Activated naive CD4-positive, alpha-beta T cell treated with anti-CD3 and anti-CD28 coated beads, Interleukin-2, amount 50 U/mL, for 16 hours (primary cell): ENCODE results near the gene NFILZ.
"Not testable (repeated sequence)": the region's sequence is repeated elsewhere in the genome, so short reads cannot be mapped to it uniquely, and the experiment has no call there.

Experiments used
- DNase-seq: peaks from one replicate; pipeline ENCODE4 v3.0.0-alpha.2; 2020

The NFILZ gene

GRCh38 chr19:8611877-8612806 is 18.3 kb upstream of the NFILZ start:
- no peak for DNase-seq

DNA sequence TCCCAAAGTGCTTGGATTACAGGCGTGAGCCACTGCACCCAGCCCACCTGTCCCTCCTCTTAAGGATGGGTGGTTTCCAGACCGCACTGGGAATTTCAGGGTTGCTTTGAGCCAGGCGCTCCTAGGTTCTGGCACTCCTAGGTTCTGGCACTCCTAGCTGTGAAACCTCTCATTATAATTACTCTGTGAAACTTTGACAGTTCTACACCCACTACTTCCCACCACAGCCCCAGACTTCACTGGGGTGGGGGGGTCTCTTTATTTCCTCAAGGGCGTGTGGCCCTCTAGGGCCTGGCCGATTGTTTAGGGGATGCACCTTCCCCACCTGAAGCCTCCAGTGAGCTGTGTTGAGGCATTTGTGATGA is 17.6 kb upstream of the NFILZ start:
- no peak for DNase-seq

DNA sequence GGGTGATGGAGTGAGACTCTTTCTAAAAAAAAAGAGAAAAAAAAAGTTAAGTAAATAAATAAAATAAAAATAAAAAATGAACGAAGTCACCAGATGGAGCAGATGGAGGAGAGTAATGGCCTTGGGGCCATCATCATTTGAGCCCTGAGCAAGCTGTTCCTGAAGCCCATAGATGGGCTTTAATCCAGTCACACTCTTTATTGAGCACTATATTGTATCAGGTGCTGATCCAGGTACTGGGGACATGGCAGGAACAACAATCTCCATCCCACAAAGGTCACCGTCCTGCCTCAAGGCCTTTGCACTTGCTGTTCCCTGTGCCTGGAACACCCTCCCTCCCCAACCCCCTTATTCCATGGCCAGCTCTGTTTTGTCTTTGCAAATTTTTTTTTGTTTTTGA is 16.0 kb upstream of the NFILZ start:
- DNase-seq: no peak

- no peak for DNase-seq
These were observed 15.4 kb upstream of the NFILZ start for GRCh38 chr19:8615024-8615423.

- peak; percentile 56 for DNase-seq
These were observed 14.4 kb upstream of the NFILZ start for GRCh38 chr19:8615813-8616596.

- no peak for DNase-seq
These were observed 13.6 kb upstream of the NFILZ start for GRCh38 chr19:8616861-8617260.

DNA sequence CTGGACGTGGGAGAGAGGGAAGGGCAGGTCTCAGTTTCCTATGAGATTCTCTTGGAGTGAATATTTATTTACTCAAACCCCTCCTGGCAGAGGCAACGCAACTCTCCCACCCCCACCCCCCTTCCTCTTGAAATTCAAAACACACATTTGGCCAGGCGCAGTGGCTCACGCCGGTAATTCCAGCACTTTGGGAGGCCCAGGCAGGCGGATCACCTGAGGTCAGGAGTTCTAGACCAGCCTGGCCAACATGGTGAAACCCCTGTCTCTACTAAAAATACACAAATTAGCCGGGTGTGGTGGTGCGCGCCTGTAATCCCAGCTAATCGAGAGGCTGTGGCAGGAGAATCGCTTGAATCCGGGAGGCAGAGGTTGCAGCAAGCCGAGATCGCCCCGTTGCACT is 13.1 kb upstream of the NFILZ start:
- not testable (repeated sequence) for DNase-seq

DNA sequence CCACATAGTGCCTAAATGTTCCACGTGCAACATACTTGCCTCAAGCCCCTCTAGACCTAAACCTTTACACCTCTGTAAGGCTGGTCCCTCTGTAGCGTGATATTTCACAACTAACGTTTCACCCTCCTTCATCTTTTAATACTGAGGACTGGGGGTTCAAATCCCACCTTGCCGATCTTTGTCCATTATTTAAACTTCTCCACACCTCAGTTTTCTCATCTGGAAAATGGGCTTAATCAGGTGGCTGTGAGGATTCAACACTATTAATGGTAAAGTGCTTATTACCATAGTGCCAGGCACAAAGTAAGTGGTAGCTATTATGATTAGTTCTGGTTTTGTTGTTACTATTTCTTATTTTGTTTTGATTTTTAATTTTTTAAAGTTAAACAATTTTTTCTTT is 12.4 kb upstream of the NFILZ start:
- DNase-seq: no peak

- no peak for DNase-seq
These were observed 11.7 kb upstream of the NFILZ start for GRCh38 chr19:8618751-8619150.

GRCh38 chr19:8622886-8623285 is 7.5 kb upstream of the NFILZ start:
- DNase-seq: not testable (repeated sequence)

DNA sequence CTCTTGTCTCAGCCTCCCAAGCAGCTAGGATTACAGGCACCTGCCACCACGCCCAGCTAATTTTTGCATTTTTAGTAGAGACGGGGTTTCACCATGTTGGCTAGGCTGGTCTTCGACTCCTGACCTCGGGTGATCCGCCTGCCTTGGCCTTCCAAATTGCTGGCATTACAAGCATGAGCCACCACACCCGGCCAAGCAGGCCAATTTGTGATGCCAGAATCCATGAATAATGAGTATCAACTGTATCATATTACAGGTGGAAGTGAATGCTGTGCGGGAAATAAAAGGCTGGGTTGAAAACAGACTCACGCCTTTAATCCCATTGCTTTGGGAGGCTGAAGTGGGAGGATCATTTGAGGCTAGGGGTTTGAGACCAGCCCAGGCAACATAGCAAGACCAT is 3.6 kb upstream of the NFILZ start:
- DNase-seq: no peak

DNA sequence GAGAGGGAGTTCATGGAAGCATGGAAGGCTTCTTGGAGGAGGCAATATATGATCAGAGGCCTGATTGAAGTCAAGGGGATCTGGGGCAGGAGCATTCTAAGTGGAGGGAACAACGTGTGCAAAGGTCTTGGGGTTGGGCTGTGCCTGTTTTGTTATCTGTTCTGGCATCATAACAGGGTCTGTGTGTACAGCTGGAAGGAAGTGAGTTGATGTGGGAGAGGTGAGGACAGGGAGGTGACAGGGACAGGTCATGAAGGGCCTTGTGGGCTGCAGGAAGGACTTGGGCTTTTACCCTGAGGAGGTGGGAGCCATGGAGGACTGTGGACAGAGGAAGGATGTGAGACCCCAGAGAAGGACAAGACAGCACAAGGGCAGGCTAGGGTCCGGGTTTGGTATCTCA is 1.2 kb upstream of the NFILZ start:
- no peak for DNase-seq

- no peak for DNase-seq
These were observed 477 bp downstream of the NFILZ start for GRCh38 chr19:8630796-8631424.

DNA sequence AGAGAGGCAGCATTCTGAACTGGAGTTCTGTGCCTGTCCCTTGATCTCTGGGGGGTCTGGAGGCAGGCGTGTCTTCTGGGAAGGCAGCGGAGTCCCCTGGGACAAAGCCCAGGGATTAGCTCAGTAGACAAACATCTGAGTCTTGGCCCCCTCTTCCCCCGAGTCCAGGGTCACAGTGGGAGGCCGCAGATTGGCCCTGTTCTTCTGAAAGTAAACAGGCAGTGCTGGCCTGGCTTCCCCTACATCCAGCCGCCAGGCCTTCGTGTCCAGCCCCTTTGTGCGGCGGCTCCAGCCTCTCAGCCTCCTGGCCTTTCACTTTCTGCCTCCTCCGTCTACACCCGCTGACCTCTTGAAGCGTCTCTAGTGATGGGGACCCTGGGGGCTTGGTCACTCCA is 989 bp downstream of the NFILZ start:
- DNase-seq: no peak

GRCh38 chr19:8635422-8635821 is 5.0 kb downstream of the NFILZ start:
- DNase-seq: no peak

GRCh38 chr19:8637070-8637469 is 6.6 kb downstream of the NFILZ start:
- not testable (repeated sequence) for DNase-seq

- no peak for DNase-seq
These were observed 7.7 kb downstream of the NFILZ start for GRCh38 chr19:8638078-8638619.

DNA sequence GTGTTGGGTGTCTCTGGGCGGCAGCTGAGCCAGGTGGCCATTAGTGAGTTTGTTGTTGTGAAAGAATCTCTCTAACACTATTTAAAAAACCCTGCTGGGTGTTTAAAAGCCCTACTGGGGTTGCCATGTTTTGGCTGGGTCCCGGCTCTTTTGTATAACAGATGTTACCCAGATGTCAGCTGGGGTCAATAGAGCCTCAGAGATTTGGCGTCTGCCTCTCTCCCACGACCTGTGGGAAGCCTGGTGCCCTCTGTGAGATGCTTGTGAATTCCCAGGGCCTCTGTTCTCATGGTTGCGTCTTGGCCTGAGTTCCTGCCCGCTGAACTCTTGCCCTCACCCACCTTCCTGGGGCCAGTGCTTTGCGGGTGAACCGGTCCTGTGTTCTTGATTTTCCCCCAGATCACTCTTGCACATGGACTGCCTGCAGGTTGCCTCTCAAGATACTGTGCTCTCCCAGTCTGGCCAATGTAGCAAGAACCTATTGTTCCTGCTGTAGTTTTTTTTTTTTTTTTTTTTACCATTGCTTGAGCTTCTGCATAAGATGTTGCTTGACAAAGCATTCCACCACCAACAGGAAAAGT is 9.5 kb downstream of the NFILZ start:
- no peak for DNase-seq

GRCh38 chr19:8640402-8641004 is 10.1 kb downstream of the NFILZ start:
- DNase-seq: no peak

DNA sequence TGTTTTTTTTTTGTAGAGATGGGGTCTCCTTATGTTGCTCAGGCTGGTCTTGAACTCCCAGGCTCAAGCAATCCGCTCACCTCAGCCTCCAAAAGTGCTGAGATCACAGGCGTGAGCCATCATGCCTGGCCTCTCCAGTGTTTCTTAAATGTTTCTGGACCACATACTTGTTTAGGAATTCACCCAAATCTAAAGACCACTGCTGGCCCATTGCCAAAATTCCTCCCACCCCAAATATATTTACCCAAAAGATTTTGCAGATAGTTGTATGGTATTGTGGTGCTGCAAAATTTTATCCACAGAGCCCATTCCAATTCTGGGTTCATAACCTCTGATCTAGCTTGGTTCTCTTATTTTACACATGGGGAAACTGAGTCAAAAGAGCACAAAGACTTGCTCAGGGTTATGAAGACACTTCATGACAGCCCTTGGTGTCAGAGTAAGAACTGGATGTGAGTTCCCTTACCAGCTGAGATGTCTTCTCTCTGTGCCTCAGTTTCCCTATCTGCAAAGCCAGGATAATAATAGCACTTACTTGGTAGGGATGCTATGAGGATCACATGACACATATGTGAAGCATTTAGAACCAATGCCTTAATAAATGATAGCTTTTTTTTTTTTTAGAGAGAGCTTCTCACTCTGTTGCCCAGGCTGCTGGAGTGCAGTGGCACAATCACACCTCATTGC is 10.9 kb downstream of the NFILZ start:
- DNase-seq: no peak

GRCh38 chr19:8641908-8642547 is 11.6 kb downstream of the NFILZ start:
- no peak for DNase-seq
